Neural crest cell (in vitro differentiated cells): Measurements from ENCODE around the gene LRRC45. TPM values are rescaled to one million over a fixed set of nuclear protein-coding genes. Genes with fewer than 3 reads are reported as not detected.

Experiments
- DNase-seq: peaks from one replicate; pipeline ENCODE4 v3.0.0; 2021; ENCODE audit warnings: low read depth, mixed read lengths, low spot score
- H3K27ac Mint-ChIP-seq: one replicate; pipeline ENCODE4 v1.8.0; 2021; ENCODE audit warnings: mild to moderate bottlenecking, mixed read lengths; ENCODE audit not compliant: unreplicated experiment
- H3K27me3 Mint-ChIP-seq: 2 replicates; pipeline ENCODE4 v1.8.0; 2021; ENCODE audit warnings: low read depth, mild to moderate bottlenecking, mixed read lengths
- H3K36me3 Mint-ChIP-seq: 2 replicates; pipeline ENCODE4 v1.8.0; 2021; ENCODE audit warnings: low read depth, mild to moderate bottlenecking, mixed read lengths
- H3K4me1 Mint-ChIP-seq: 2 replicates; pipeline ENCODE4 v1.8.0; 2021; ENCODE audit warnings: mixed read lengths
- H3K4me3 Mint-ChIP-seq: one replicate; pipeline ENCODE4 v1.8.0; 2021; ENCODE audit warnings: mild to moderate bottlenecking, mixed read lengths
- H3K9me3 Mint-ChIP-seq: 2 replicates; pipeline ENCODE4 v1.8.0; 2021; ENCODE audit warnings: mixed read lengths
- total RNA-seq: library from RNA; stranded (reverse); gene quantifications from 2 replicates; pipeline ENCODE4 v1.2.1, GENCODE V29; 2021
- TF ChIP-seq, protein P1 (sequence below): fragments of 200-600 bp; sonication (generic); conservative IDR thresholded peaks from 2 replicates; pipeline ENCODE4 v1.5.0; 2021; ENCODE audit warnings: antibody characterized with exemption, mild to moderate bottlenecking

LRRC45 gene
- total RNA-seq, 1 donor from 2014 or later = 63.5 TPM

DNA sequence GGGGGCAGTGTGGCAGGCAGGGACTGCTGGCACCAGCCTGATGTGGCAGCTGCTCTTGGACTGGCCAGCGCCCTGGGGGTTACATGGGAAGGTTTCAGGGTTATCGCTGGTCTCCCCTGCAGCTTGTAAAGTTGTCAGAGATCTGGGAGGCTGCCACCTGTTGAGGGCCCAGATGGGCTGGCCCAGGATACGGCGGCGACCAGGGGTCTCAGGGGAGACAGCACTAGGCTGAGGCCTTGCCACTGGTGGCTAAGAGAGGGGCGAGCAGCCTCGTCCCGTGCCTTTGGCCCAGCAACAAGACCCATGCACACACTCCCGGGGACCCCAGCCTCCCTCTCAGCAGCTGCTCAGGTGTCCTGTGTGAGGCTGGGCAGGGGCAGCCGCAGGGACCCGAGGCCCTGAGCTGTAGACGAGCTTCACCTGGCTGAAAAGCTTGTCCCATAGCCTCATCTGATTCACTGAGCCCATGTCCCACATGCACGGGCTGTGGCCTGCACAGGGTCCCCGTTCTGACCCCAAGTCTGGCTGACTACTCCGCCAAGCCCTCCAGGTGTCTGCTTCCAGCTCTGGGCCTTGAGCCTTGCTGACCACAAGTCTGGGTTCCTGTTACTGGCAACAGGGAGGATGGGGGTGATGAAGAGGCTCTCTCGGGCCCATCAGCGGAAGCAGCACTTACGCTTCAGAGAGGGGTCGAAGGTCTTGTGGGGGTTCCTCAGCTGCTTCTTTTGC lies 36.3 kb downstream of the LRRC45 start:
- Mint-ChIP-seq H3K9me3 (no peaks in the 10 kb centered on the region), H3K27me3 (no peaks in the 10 kb centered on the region), H3K4me1 (no peaks in the 10 kb centered on the region), H3K36me3 (no peaks in the 10 kb centered on the region), H3K4me3 (peak overlapping the region; percentile 44), H3K27ac (no peak overlapping the region)
- DNase-seq = no peak
- TF ChIP-seq, protein P1, sequence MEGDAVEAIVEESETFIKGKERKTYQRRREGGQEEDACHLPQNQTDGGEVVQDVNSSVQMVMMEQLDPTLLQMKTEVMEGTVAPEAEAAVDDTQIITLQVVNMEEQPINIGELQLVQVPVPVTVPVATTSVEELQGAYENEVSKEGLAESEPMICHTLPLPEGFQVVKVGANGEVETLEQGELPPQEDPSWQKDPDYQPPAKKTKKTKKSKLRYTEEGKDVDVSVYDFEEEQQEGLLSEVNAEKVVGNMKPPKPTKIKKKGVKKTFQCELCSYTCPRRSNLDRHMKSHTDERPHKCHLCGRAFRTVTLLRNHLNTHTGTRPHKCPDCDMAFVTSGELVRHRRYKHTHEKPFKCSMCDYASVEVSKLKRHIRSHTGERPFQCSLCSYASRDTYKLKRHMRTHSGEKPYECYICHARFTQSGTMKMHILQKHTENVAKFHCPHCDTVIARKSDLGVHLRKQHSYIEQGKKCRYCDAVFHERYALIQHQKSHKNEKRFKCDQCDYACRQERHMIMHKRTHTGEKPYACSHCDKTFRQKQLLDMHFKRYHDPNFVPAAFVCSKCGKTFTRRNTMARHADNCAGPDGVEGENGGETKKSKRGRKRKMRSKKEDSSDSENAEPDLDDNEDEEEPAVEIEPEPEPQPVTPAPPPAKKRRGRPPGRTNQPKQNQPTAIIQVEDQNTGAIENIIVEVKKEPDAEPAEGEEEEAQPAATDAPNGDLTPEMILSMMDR = no peak

DNA sequence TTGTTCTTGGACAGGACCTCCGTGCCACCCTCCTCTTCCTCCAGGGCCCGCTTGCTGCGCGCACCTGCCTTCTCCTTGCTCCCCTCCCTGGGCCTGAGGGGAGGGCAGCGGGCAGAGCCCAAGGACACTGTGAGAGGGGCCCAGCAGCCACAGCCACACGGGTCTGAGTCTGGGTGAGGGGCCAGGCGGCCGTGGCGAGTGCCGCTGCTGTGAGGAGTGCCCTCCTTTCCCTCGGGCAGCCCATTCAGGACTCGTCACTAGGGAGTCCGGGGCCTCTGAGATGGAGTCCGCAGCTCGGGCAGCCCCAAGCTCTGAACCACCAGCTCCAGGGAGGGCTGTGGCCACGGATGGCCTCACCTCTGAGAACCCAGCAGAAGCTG lies 36.9 kb downstream of the LRRC45 start:
- H3K36me3 Mint-ChIP-seq = no peaks in the 10 kb centered on the region
- no peaks in the 10 kb centered on the region for H3K9me3 Mint-ChIP-seq
- no peak for DNase-seq
- TF ChIP-seq, protein P1 = no peak
- no peaks in the 10 kb centered on the region for H3K4me1 Mint-ChIP-seq
- no peak overlapping the region for H3K27ac Mint-ChIP-seq
- peak overlapping the region; percentile 77 for H3K4me3 Mint-ChIP-seq
- H3K27me3 Mint-ChIP-seq = no peaks in the 10 kb centered on the region

- Mint-ChIP-seq H3K4me1 (no peaks in the 10 kb centered on the region), H3K27ac (no peak overlapping the region), H3K9me3 (no peaks in the 10 kb centered on the region), H3K27me3 (no peaks in the 10 kb centered on the region), H3K36me3 (no peaks in the 10 kb centered on the region), H3K4me3 (peak overlapping the region; percentile 77)
- no peak for DNase-seq
- TF ChIP-seq, protein P1 = no peak
Observed at GRCh38 chr17:82060614-82061013, 37.5 kb downstream of the LRRC45 start.

DNA sequence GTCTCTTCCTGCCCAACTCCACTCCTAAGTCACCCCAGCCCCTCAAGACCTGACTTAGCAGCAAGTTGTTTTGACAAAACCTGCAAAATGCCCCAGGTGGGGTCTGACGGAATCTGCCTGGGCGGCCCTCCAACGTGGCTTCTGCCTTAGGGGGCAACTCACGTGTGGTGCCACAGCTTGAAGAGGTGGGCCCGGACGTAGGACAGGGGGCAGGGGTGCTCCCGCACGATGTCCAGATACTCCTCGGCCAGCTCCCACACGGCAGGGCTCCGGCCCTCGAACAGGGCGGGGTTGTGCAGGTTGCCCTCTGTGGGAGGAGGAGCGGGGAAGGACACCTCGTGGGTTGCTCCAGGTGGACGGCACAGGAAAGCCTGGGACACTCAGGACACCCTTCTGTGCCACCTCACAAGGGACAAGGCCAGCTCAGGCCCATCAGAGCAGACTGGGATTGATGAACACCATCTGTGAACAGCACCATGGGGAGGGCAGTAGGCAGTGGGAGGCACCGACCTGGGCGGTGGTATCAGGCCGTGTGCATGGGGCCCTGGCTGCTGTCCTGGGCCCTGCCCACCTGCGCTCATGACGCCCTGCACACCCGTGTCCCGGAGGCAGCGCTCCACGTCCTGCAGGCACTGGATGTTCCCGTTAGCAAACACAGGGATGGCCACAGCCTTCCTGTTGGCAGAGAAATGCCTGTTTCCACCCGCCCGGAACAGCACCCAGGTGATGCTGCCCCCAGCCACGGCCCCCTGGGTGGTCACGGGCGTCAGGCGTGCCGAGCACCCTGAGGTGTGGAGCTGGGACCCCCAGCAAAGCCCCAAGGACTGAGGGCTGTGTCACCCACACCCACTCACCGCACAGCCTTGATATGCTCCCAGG lies 38.2 kb downstream of the LRRC45 start:
- no peaks in the 10 kb centered on the region for H3K36me3 Mint-ChIP-seq
- H3K27ac Mint-ChIP-seq = no peak overlapping the region
- H3K4me3 Mint-ChIP-seq = no peak overlapping the region
- TF ChIP-seq, protein P1 = no peak
- no peaks in the 10 kb centered on the region for H3K9me3 Mint-ChIP-seq
- H3K4me1 Mint-ChIP-seq = no peaks in the 10 kb centered on the region
- DNase-seq = no peak
- H3K27me3 Mint-ChIP-seq = no peaks in the 10 kb centered on the region

DNA sequence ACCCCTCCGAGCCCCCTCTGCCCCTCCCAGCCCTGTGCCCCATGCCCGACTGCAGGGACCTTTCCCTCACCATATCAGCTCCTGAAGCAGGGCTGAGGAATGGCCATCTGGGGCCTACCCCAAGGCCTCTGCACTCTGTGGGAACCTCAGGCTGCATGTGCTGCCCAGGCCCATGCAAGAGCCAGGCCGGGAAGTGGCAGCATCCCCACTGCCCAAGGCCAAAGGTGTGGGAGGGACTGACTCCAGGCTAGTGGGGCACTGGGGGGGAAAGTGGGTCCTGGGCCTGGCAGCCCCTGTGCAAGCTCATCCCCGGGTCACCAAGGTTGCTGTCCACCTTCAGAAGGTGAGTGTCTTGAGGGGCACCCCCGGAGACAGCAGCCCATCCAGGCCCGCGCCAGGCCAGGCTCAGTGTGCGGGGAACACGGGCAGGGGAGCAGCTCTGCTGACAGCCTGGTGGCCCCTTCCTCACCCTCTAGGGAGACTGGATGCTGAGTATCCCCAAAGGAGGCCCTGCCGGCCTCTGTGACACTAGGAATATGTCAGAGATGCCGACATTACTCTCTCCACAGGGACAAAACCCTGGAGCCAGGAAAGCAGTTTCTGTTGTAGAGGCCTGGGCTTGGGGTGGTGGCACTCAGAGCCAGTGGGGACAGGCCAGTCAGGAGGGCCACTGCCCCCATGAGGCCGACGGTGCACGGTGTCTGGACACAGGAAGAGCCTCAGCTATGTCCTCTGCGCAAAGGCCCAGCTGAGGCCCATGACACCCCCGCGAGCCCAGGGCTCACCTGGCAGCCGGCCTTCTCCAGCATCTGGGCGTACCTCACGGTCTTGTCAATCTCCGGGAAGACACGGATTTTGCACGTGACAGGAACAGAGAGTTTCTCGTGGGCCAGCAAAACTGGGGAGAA lies 39.2 kb downstream of the LRRC45 start:
- Mint-ChIP-seq H3K9me3 (no peaks in the 10 kb centered on the region), H3K27me3 (no peaks in the 10 kb centered on the region), H3K36me3 (no peaks in the 10 kb centered on the region), H3K4me1 (no peaks in the 10 kb centered on the region), H3K4me3 (peak overlapping the region; percentile 69), H3K27ac (no peak overlapping the region)
- no peak for DNase-seq
- TF ChIP-seq, protein P1 = no peak
